Cardiac septum (tissue), 1 donor: Measurements from ENCODE around the gene FIGNL2. TPM values are rescaled to one million over a fixed set of nuclear protein-coding genes. Genes with fewer than 3 reads are reported as not detected.

Source experiments
- DNase-seq: peaks from one replicate; pipeline ENCODE4 v3.0.0-alpha.2; 2020; ENCODE audit warnings: low spot score
- intact Hi-C: fragments of 100-400 bp; cut with DNase I; formaldehyde crosslinking; loops from one replicate; pipeline ENCODE4 v1.14.0; 2022
- total RNA-seq: library from RNA; stranded (reverse); fragmentation: NEBNext Ultra II Directional; extraction: Animal tissue kit (Norgen Biotek cat#: 25700); gene quantifications from one replicate; pipeline ENCODE4 v1.2.1, GENCODE V29; 2021
- donor health status: DM: no; HTN: no; CAD: no.

FIGNL2 gene
- total RNA-seq, 1 donor from 2014 or later: 0.32 TPM

DNA sequence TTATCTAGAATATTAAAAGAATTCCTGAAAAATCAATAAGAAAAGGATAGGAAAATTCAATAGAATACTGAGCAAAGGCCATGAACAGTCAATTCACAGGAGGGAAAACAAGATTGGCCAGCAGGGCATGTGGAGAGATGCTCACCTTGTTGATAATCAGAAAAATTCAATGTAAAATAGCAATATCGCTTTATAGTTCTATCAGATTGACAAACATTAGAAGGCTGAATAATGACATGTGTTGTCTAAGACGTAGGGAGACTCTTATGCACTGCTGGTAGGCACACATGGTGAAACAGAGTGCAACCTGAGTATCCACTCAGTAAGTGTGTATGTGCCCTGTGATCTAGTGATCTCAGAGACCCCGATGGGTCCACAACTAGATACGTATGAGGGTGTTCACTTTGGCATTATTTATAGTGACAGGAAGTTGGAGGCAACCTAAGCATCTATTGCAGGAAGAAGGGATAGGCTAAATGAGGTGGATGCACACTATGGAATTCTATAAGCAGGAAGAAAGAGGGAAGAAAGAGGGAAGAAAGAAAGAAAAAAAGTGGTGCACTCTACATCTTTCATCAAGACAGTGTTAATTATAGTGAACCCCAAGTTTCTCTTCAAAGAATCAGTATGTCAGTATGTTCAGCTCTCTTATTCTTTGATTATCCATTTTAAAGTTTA, 35.6 kb upstream of the FIGNL2 start:
- no peak for DNase-seq
- intact Hi-C loops: no loop called here

DNA sequence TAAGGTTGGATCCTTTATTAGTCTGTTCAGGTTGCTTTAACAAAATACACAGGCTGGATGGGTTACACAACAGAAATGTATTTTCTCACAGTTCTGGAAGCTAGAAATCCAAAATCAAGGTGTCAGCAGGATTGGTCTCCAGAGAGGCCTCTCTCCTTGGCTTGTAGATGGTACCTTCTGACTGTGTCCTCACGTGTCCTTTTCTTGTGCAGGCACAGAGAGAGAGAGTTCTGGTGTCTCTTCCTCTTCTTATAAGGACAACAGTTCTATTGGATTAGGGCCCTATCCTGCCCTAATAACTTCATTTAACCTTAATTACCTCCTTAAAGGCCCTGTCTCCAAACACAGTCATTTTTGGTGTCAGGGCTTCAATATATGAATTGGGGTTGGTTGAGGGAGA, 34.8 kb upstream of the FIGNL2 start:
- intact Hi-C loops: no loop called here
- no peak for DNase-seq

DNA sequence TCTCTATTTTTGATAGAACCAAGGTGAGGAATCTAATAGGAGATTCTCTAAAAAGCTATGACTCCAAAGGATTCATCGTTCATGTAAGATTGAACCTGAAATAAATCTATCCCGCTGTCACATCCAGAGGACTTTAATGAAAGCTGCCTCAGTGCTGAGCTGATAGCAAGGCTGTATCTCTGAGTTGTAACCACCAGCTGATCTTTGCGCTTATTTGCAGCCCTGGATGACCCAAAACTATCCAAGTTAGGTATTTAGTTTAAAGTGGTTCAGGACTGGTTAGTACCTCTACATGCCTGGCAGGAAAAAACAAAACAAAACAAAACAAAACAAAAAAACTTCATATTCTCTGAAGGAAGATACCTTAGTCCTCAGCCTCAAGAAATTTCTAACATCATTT, 30.6 kb upstream of the FIGNL2 start:
- no peak for DNase-seq
- intact Hi-C loops: loop anchor here (10.0 kb wide), 2 partner anchors 54 to 194 kb away; no protein-coding TSS in a partner anchor

DNA sequence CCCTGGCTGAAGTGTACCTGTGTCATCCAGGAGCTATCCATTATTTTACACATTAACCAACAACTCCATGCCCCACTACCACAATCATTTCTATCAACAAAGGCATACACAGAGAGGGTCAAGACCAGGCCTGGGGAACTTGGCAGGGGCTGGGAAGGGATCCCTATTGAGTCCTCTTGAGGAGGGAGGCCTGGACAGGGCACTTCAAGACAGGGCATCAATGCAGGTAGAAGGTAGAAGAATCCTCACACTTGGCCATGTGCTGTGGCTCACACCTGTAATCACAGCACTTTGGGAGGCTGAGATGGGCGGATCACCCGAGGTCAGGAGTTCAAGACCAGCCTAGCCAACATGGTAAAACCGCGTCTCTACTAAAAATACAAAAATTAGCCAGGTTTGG, 26.0 kb upstream of the FIGNL2 start:
- intact Hi-C loops: loop anchor here (10.0 kb wide), 2 partner anchors 50 to 190 kb away; no protein-coding TSS in a partner anchor
- DNase-seq: no peak

DNA sequence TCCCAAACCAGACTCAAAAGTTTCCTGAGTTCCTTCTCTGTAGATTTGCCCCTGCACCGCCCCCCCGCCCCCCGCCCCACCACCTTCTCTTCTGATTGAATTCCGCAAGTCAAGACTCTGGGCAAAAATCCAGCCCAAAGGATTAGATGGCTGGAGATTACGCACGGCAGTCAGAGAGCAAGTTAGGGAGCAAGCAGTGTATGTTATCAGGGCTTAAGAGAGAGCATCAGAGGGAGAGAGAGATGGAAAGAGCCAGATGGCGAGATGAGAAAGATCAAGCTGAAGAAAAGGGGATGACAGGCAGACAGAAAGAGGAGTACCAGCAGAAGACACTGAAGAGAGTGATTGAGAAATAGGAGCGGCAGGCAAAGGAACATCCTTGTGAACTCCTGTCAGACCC, 25.5 kb upstream of the FIGNL2 start:
- intact Hi-C loops: loop anchor here (10.0 kb wide), 2 partner anchors 49 to 189 kb away; no protein-coding TSS in a partner anchor
- no peak for DNase-seq

DNA sequence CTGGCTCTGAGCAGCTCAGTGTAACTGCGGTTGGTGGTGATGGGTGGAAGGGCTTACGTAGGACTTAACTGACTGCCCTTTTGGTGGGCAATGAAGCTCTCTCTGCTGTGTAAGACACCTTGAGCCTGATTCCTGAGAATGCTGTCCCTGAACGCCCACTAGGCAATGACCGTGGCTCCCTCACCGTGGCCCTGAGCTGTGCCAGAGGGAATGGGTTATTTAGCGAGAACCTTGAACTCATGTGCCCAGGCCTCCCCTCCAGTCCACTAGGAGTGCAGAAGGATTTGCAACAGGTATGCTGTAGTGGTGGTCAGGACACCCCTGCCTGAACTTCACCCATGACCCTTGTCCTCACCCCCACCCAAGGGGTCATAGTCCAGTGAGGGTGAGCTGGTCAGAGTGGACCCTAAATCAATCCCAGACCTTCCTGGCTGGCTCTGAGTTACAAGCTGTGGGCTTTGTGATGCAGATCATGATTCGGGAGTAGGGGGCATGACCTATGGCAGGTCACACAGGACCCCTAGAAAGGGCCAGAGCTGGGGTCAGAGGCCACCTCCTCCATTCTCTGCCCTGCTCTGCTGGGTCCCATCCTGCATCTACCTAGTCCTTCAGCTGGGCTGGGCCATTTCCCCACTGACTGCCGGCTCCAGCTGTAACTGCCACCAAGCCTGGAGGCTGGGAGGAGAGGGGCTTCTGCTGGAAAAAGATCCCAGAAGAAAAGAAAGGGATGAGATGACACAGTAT, 24.9 kb upstream of the FIGNL2 start:
- intact Hi-C loops: loop anchor here (10.0 kb wide), 2 partner anchors 49 to 189 kb away; no protein-coding TSS in a partner anchor
- DNase-seq: no peak

DNA sequence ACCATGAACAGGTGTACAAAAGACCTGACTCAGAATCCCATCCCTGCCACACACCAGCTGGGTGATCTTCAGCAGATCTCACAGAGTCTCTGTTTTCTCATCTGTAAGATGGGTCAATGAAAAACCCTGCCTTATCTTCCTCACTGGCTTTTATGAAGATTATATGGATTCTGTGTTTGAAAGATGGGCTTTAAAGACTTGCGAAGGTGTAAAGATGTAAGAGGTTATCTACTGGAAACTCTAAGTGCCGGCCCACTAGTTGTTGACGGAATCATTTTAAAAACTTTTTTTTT, 24.1 kb upstream of the FIGNL2 start:
- intact Hi-C loops: loop anchor here (10.0 kb wide), 2 partner anchors 48 to 188 kb away; no protein-coding TSS in a partner anchor
- no peak for DNase-seq

DNA sequence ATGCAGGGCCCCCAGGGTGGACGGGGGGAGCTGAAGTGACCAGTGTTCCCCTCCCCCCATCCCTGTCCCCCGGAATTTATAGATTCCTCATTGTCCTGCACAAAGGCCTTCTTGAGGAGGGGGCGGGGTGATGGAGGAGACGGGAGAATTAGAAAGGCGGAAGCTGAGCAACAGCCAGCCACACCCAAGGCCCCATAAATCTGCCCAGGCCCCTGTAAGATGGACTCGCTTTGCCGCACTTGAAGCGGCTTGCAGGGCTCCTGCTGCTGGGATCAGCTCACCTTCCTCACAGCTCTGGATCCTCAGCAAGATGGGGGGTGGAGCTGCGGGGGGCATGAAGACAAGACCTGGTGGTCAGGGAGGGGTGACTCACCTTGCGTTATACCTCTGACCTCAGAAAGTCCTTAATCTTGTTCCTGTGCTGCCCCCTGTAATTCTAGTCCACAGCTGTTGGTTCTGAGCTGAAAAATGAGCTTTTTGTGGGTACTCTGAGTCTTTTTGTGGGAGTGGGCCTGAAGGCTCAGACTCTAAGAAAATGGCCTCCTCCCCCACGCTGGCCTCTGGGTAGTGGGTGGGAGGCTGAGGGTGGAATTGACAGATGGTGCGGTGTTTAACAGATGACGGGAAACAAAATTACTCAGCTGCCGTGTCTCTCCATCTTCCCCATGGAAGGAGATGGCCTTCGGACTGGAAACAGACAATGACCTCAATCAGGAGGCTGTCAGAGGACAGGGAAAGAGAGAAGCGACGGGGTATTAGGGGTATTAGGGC, 23.6 kb upstream of the FIGNL2 start:
- no peak for DNase-seq
- intact Hi-C loops: loop anchor here (10.0 kb wide), 2 partner anchors 47 to 187 kb away; no protein-coding TSS in a partner anchor

DNA sequence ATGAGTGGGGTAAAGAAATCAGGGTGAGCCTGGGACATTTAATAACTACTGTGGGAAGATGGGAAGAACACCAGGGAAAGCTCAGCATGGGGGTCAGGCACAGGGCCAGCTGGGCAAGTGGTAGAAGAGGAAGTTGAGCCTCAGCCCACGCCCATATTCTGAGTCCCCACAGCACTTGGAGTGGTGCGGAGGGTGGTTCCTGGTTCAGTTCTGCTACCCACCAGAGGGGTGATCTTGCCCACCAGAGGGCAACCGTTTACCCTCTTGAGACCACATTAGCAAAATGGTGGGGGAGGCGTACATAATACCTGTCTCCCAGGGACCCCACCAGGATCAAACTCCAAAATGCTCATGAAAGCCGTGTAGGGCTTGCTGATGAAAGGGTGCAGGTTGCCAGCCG, 22.6 kb upstream of the FIGNL2 start:
- no peak for DNase-seq
- intact Hi-C loops: loop anchor here (10.0 kb wide), 2 partner anchors 46 to 186 kb away; no protein-coding TSS in a partner anchor

DNA sequence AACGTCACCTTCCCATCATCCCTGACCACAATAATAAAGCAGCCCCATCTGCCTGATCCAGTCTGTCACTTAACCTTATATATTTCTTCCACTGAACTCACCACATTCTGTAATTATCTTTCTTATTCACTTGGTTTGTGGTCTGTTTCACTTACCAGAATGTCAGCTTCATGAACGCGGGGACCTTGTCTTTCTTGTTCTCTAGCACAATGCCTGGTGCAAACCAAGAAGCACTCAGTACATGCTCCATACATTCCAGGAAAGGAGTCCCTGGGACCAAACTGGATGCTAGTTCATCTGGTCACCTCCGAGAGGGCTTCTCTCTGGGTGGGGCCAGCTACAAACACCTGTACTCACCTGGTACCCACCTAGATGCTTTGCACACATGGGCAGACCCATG, 22.0 kb upstream of the FIGNL2 start:
- intact Hi-C loops: loop anchor here (10.0 kb wide), 2 partner anchors 46 to 186 kb away; no protein-coding TSS in a partner anchor
- DNase-seq: no peak

DNA sequence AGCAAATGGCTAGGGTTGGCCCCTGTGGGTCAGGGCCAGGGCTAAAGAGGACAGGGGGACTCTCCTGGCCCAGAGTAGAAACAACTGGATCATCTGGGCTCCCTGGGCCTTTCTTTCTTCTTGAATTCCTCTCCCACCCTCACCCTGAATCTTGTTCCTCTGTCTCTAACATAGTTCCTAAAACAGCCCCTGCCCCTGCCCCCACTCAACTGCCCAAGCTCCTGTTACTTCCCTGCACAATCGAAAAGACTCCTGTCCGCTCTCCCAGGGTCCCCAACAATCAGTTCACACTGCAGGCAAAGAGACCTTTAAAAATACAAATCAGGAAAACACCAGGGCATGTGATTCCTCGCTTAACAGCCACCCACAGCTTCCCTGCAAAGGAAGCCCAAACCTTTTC, 21.4 kb upstream of the FIGNL2 start:
- no peak for DNase-seq
- intact Hi-C loops: loop anchor here (5.0 to 10.0 kb wide), 3 partner anchors 45 to 448 kb away; partner anchors contain the start of gene SLC4A8

DNA sequence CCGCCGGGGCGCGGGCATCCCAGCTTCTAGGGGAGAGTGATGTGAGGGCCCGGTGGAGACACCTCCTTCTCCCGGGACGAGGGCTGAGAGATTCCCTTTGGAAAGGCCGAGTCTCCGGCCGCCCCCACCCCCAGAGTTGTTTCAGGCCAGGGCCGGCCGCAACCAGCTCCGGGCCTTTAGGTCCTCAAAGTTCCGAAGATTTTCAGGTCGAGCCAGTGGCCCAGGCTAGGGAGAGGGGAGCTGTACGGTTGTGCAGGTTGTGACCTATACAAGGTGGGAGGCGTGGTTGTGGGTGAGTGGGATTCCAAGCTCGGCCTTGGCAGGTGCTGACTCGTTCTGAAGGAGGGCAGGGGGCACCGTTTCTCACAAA, 21.0 kb upstream of the FIGNL2 start:
- no peak for DNase-seq
- intact Hi-C loops: loop anchor here (5.0 kb wide), 1 partner anchor 447 kb away; the partner anchor contains the start of gene SLC4A8

DNA sequence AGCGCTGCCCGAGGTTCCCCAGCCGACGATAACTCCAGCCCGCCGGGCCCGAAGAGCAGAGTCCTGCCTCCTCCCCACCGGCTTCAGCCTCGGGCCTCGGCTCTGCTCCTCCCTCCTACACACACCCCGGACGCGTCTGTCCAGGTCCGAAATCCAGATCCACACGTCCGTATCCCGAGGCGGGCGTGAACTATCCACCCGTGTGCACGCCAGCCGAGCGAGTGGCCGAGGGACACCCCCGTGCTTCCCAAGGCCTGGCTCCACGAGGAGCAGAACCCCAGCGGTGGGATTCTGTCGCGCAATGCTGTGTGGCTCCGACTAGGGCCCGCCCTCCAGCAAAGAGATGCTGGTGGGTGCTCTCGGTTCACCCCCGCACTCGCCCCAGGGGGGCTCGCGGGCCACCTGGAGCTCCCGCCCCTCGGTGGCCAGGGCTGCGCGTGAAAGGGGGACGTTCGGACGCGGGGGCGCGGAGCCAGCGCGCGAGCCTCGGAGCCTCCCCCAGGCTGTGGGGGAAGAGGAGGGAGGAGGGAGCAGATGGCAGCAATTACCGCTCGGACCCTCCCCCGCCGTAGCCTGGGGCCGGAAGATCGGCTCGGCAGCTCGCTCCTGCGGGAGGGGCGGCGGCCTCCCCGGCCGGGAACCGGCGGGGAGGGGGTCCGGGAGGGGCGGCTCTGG, 20.4 kb upstream of the FIGNL2 start:
- intact Hi-C loops: loop anchor here (5.0 kb wide), 1 partner anchor 447 kb away; the partner anchor contains the start of gene SLC4A8
- no peak for DNase-seq

DNA sequence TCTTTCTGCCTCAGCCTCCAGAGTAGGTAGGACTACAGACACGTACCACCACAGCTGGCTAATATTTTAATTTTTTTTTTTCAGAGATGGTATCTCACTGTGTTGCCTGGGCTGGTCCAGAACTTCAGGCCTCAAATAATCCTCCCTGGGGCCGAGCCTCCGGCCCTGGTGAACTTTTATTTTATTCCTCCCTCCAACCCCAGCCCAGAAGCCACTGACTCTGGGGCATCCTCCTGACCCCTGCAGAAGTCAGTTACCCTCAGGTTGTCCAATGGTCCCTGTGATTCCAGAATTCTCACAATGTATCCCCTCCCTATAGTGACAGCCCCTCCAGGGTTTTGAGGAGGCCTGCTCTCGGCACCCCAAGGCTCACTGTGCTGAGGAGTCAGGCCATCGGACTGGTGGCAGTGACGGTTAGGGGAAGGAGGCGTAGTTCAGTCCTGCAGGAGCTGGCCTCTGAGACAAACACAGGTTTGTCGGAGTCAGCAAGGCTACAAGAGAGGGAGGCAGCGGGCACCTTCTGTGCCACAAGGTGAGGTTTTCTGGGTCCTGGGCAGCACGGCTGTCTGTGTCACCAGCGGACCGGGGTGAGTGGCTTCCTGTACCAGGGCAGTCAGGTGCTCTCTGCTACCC, 19.4 kb upstream of the FIGNL2 start:
- DNase-seq: no peak
- intact Hi-C loops: loop anchor here (5.0 kb wide), 1 partner anchor 446 kb away; the partner anchor contains the start of gene SLC4A8

DNA sequence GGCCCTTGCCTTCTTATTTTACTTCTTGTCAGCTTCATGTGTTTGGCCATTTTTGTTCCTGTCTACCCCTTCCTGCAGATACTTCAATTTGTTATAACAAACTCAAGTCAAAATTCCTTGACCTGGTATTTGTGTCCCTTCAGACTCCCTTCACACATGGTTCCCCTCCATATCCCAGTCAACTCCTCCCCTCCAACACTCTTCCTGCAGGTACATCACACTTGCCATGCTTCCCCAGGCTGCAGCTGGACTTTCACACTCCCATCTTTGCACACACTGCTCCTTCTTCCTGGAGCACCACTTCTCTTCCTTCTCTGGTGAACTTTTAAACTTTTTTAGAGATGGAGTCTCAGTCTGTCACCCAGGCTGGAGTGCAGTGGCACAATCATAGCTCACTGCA, 18.9 kb upstream of the FIGNL2 start:
- intact Hi-C loops: loop anchor here (5.0 kb wide), 1 partner anchor 445 kb away; the partner anchor contains the start of gene SLC4A8
- no peak for DNase-seq

DNA sequence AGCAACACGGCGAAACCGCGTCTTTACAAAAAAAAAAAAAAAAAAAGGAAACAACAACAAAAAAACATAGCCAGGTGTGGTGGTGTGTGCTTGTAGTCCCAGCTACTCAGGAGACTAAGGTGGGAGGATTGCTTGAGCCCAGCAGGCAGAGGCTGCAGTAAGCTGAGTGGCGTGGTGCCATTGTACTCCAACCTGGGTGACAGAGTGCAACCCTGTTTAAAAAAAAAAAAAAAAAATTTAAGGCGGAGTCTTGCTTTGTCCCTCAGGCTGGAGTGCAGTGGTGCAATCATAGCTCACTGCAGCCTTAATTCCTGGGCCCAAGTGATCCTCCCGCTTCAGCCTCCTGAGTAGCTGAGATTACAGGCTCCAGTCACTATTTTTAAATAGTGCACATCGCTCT, 18.2 kb upstream of the FIGNL2 start:
- intact Hi-C loops: loop anchor here (5.0 kb wide), 1 partner anchor 444 kb away; the partner anchor contains the start of gene SLC4A8

DNA sequence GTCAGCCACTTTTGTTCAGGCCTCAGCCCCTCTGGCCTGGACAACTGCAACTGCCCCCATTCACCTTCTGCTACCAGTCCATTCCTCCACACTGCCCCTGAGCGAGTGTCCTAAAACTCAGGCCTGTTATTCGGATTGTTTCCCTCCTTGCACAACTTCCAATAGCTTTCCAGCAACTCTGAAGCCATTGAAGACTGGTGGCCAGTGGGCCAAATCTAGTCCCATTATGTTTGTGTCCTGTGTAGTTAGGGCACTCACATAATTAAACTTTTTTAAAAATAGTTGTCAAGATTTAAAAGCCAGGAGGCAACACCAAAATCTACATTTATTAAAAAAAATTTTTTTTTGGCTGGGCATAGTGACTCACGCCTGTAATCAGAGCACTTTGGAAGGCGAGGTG, 17.8 kb upstream of the FIGNL2 start:
- no peak for DNase-seq
- intact Hi-C loops: loop anchor here (5.0 kb wide), 1 partner anchor 444 kb away; the partner anchor contains the start of gene SLC4A8

More for the DNA sequence above, 18.2 kb upstream of the FIGNL2 start:
- no peak for DNase-seq

DNA sequence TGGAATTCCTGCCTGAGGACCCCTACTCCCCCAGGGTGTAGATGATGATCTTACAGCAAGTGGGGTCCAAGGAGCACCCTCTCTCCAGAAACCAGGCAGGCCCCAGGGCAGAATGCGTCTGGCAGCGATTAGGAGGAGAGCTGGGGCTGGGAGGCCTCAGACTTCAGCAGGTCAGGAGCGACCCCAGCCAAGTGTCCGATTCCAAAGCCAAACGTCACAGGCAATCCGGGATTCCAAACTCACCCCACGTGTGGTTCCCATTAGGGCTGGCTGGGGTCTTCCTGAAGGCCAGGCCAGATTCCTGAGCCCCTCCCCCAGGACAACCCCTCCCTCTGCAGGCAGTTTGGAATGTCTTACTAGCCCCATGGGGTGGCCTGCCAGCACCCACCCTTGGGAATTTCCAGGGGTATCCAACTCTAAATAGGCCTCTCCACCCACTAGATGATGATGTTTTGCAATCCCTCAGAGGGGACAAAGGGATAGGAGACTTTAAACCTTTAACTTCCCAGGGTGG, 17.3 kb upstream of the FIGNL2 start:
- intact Hi-C loops: loop anchor here (5.0 kb wide), 1 partner anchor 444 kb away; the partner anchor contains the start of gene SLC4A8
- DNase-seq: no peak
